HCT116 (cell line): ENCODE data around the gene BTBD9. TPM values are rescaled to one million over a fixed set of nuclear protein-coding genes. Genes with fewer than 3 reads are reported as not detected.

ENCODE experiments used
- ATAC-seq: fragments of 200-7000 bp; cut with Tn5 transposase; 2 replicates; pipeline ENCODE4 v1.9.1; 2020; ENCODE audit warnings: mild to moderate bottlenecking, moderate library complexity
- BruUV-seq: library from RNA; stranded (reverse); fragments of 400-500 nt; replicated peaks from 2 replicates; lab custom pipeline; 2021; lab: Mats Ljungman, UMichigan
- CTCF ChIA-PET: fragments of 300-600 bp; sonication (Branson Sonifier 250); formaldehyde crosslinking; loops from one replicate; lab custom pipeline; 2021; ENCODE audit warnings: antibody characterized with exemption; lab: Charles Lee
- POLR2A ChIA-PET: fragments of 300-600, 350-600 bp; sonication (Branson Sonifier 250); formaldehyde crosslinking; loops from one replicate; lab custom pipeline; 2021; ENCODE audit warnings: antibody characterized with exemption; lab: Charles Lee
- RAD21 ChIA-PET, 2 experiments: fragments of 300-600 bp; sonication (Branson Sonifier 250); formaldehyde crosslinking; loops; one replicate each; lab custom pipeline; 2023; ENCODE audit warnings: low total read pairs in 2 of 2; ENCODE audit not compliant: uncharacterized antibody in 2 of 2, unreplicated experiment in 2 of 2, low non-redundant PET in 1 of 2; lab: Charles Lee
- DNase-seq: peaks from one replicate; pipeline ENCODE4 v3.0.0-alpha.2; 2010; ENCODE audit warnings: low read depth, low spot score
- H2AFZ ChIP-seq: fragments of 200-600 bp; shearing (Covaris generic), sonication (generic); 2 replicates; pipeline ENCODE4 v1.6.1; 2017; ENCODE audit warnings: low read depth, mixed run types, mixed read lengths, antibody characterized with exemption, low read length; ENCODE audit not compliant: poor library complexity, severe bottlenecking
- H3K27ac ChIP-seq: 2 replicates; pipeline ENCODE4 v1.5.1; 2012; ENCODE audit warnings: low read depth, low read length
- H3K27me3 ChIP-seq: fragments of 200-600 bp; sonication (generic); 2 replicates; pipeline ENCODE4 v1.6.1; 2016; ENCODE audit warnings: mixed run types, low read length, mixed read lengths; ENCODE audit not compliant: insufficient read depth
- H3K36me3 ChIP-seq, 2 experiments: fragments of 200-500 bp in 1 of 2; fragments of 200-600 bp in 1 of 2; sonication (Bioruptor generic) in 1 of 2; sonication (generic) in 1 of 2; 2 replicates each; pipeline versions ENCODE4 v1.5.1 to v1.6.1; 2014 to 2016; ENCODE audit warnings: low read length in 2 of 2, inconsistent platforms in 1 of 2, mixed read lengths in 1 of 2, mixed run types in 1 of 2; ENCODE audit not compliant: insufficient read depth in 2 of 2, control insufficient read depth in 1 of 2
- H3K4me1 ChIP-seq, 2 experiments: fragments of 200-600 bp in 1 of 2; sonication (generic) in 1 of 2; 2 replicates each; pipeline versions ENCODE4 v1.5.1 to v1.6.1; 2012 to 2017; ENCODE audit warnings: low read length in 2 of 2, inconsistent platforms in 1 of 2, mild to moderate bottlenecking in 1 of 2, mixed read lengths in 1 of 2, mixed run types in 1 of 2, moderate library complexity in 1 of 2; ENCODE audit not compliant: insufficient read depth in 2 of 2, control insufficient read depth in 1 of 2
- H3K4me2 ChIP-seq: fragments of 200-600 bp; sonication (generic); 2 replicates; pipeline ENCODE4 v1.6.1; 2017; ENCODE audit warnings: mixed run types, low read length, mixed read lengths
- H3K4me3 ChIP-seq, 2 experiments: fragments of 200-600 bp in 1 of 2; sonication (generic) in 1 of 2; replicated peaks in 1 of 2; 2 replicates each; pipeline ENCODE4 v1.5.1; 2011 to 2016; ENCODE audit warnings: low read length in 2 of 2, control low read depth in 1 of 2, low read depth in 1 of 2, mild to moderate bottlenecking in 1 of 2, mixed read lengths in 1 of 2, mixed run types in 1 of 2
- H3K79me2 ChIP-seq: fragments of 200-600 bp; sonication (generic); 2 replicates; pipeline ENCODE4 v1.6.1; 2017; ENCODE audit warnings: mild to moderate bottlenecking, mixed run types, low read length, moderate library complexity, mixed read lengths; ENCODE audit not compliant: insufficient read depth
- H3K9ac ChIP-seq: fragments of 200-600 bp; sonication (generic); 2 replicates; pipeline ENCODE4 v1.6.1; 2016; ENCODE audit warnings: low read length, mixed read lengths
- H3K9me2 ChIP-seq: fragments of 200-600 bp; sonication (generic), shearing (Covaris generic); 2 replicates; pipeline ENCODE4 v1.6.1; 2017; ENCODE audit warnings: mixed run types, mild to moderate bottlenecking, moderate library complexity; ENCODE audit not compliant: insufficient read depth
- H3K9me3 ChIP-seq, 2 experiments: fragments of 200-500 bp in 1 of 2; fragments of 200-600 bp in 1 of 2; sonication (Bioruptor generic) in 1 of 2; sonication (generic) in 1 of 2; 2 replicates each; pipeline ENCODE4 v1.6.1; 2014 to 2017; ENCODE audit warnings: low read length in 2 of 2, mixed read lengths in 2 of 2, inconsistent platforms in 1 of 2, low read depth in 1 of 2, mild to moderate bottlenecking in 1 of 2, mixed run types in 1 of 2, moderate library complexity in 1 of 2; ENCODE audit not compliant: control insufficient read depth in 1 of 2, insufficient read depth in 1 of 2
- H4K20me1 ChIP-seq: fragments of 200-600 bp; sonication (generic), shearing (Covaris generic); 2 replicates; pipeline ENCODE4 v1.6.1; 2017; ENCODE audit warnings: mixed run types, mild to moderate bottlenecking, moderate library complexity; ENCODE audit not compliant: insufficient read depth
- CEBPB ChIP-seq: IDR thresholded peaks from 2 replicates; pipeline ENCODE4 v1.6.1; 2012; ENCODE audit warnings: low read depth
- EGR1 ChIP-seq: IDR thresholded peaks from 2 replicates; pipeline ENCODE4 v1.6.1; 2012; ENCODE audit warnings: low read depth
- ELF1 ChIP-seq: IDR thresholded peaks from 2 replicates; pipeline ENCODE4 v1.6.1; 2012; ENCODE audit warnings: low read depth, borderline replicate concordance
- EZH2 ChIP-seq: fragments of 200-600 bp; sonication (generic); IDR thresholded peaks from 2 replicates; pipeline ENCODE4 v1.6.1; 2017; ENCODE audit warnings: antibody characterized with exemption, mixed run types
- EZH2phosphoT487 ChIP-seq: fragments of 200-600 bp; IDR thresholded peaks from 2 replicates; pipeline ENCODE4 v1.6.1; 2018; ENCODE audit warnings: antibody characterized with exemption, borderline replicate concordance
- FOSL1 ChIP-seq: IDR thresholded peaks from 2 replicates; pipeline ENCODE4 v1.6.1; 2012; ENCODE audit warnings: low read depth
- POLR2A ChIP-seq: IDR thresholded peaks from 2 replicates; pipeline ENCODE4 v1.7.0; 2011; ENCODE audit warnings: borderline replicate concordance; ENCODE audit not compliant: insufficient read depth, insufficient read length; ENCODE audit errors: extremely low read depth
- POLR2AphosphoS5 ChIP-seq: IDR thresholded peaks from 2 replicates; pipeline ENCODE4 v1.6.1; 2011; ENCODE audit warnings: mild to moderate bottlenecking, low read depth, low read length, moderate library complexity
- RAD21 ChIP-seq: IDR thresholded peaks from 2 replicates; pipeline ENCODE4 v1.6.1; 2012; ENCODE audit warnings: low read depth, mild to moderate bottlenecking
- SIN3A ChIP-seq: IDR thresholded peaks from 2 replicates; pipeline ENCODE4 v1.6.1; 2012; ENCODE audit warnings: low read depth
- SP1 ChIP-seq: IDR thresholded peaks from 2 replicates; pipeline ENCODE4 v1.6.1; 2012; ENCODE audit warnings: low read depth
- SRF ChIP-seq: IDR thresholded peaks from 2 replicates; pipeline ENCODE4 v1.6.1; 2012; ENCODE audit warnings: low read depth
- TCF7L2 ChIP-seq: IDR thresholded peaks from 2 replicates; pipeline ENCODE4 v1.7.0; 2011; ENCODE audit warnings: borderline replicate concordance, inconsistent platforms; ENCODE audit not compliant: insufficient read depth, insufficient read length; ENCODE audit errors: extremely low read depth
- YY1 ChIP-seq: IDR thresholded peaks from 2 replicates; pipeline ENCODE4 v1.6.1; 2011; ENCODE audit warnings: low read length, low read depth, moderate library complexity, mild to moderate bottlenecking; ENCODE audit not compliant: insufficient replicate concordance; ENCODE audit errors: extremely low read depth
- ZNF274 ChIP-seq: fragments of 200-500 bp; sonication (Bioruptor generic); IDR thresholded peaks from 2 replicates; pipeline ENCODE4 v1.6.1; 2014; ENCODE audit warnings: mild to moderate bottlenecking, low read depth, low read length, inconsistent platforms
- intact Hi-C: fragments of 100-400 bp; cut with micrococcal nuclease; formaldehyde crosslinking; loops from 2 replicates; pipeline ENCODE4 v1.10.0; 2022
- total RNA-seq: library from RNA; stranded (reverse); gene quantifications from one replicate; pipeline ENCODE4 v1.2.1, GENCODE V29; 2021; ENCODE audit not compliant: unreplicated experiment
- TF ChIP-seq, protein P1 (sequence below): IDR thresholded peaks from 2 replicates; pipeline ENCODE4 v1.6.1; 2012

The BTBD9 gene
- total RNA-seq, 1 experiment from 2014 or later, result 10.9 TPM

DNA sequence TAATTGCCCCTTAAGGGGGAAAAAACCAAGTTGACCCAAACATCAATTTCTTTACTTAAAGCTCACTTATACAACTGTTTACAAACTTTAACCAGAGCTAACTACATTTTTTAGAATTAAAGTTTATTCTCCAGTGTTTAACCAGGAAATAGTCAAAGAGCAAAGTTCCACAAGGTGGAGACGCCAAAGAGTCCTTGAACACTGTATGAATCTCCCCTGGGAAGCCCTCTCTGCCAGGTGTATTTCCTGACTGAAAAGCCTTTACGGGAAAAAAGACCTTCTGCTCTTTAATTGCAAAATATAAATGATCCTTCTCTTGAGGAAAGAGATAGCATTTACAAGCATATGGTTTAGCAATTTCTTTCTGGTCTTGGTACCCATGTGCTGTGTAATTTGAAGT, 36.2 kb downstream of the BTBD9 start:
- H3K27me3 ChIP-seq, result no peaks in the 10 kb centered on the region
- ChIA-PET CTCF (no interaction called here), POLR2A (no interaction called here), RAD21 (no interaction called here)
- no peak overlapping the region for H3K27ac ChIP-seq
- no peak for ATAC-seq
- intact Hi-C loops, result no loop called here
- no peaks in the 10 kb centered on the region for H3K9me2 ChIP-seq
- H3K9me3 ChIP-seq, result no peaks in the 10 kb centered on the region
- no peak overlapping the region for H3K4me3 ChIP-seq
- no peaks in the 10 kb centered on the region for H3K36me3 ChIP-seq
- H2AFZ ChIP-seq, result no peak overlapping the region
- H3K79me2 ChIP-seq, result no peaks in the 10 kb centered on the region
- no TSS peak for BruUV-seq
- H4K20me1 ChIP-seq, result no peaks in the 10 kb centered on the region
- H3K4me2 ChIP-seq, result no peak overlapping the region
- H3K9ac ChIP-seq, result no peak overlapping the region
- H3K4me1 ChIP-seq, result no peaks in the 10 kb centered on the region
- TF ChIP-seq CEBPB (no peak), YY1 (no peak), EZH2 (no peak), EZH2phosphoT487 (no peak), ELF1 (no peak), ZNF274 (no peak), RAD21 (no peak), TCF7L2 (no peak), SIN3A (no peak), SRF (no peak), POLR2A (no peak), POLR2AphosphoS5 (no peak), SP1 (no peak), EGR1 (no peak), FOSL1 (no peak)
- TF ChIP-seq, protein P1, sequence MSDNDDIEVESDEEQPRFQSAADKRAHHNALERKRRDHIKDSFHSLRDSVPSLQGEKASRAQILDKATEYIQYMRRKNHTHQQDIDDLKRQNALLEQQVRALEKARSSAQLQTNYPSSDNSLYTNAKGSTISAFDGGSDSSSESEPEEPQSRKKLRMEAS, result no peak
- no peak for DNase-seq
